ENCODE data around the gene KIAA1671.

Gene KIAA1671

DNA sequence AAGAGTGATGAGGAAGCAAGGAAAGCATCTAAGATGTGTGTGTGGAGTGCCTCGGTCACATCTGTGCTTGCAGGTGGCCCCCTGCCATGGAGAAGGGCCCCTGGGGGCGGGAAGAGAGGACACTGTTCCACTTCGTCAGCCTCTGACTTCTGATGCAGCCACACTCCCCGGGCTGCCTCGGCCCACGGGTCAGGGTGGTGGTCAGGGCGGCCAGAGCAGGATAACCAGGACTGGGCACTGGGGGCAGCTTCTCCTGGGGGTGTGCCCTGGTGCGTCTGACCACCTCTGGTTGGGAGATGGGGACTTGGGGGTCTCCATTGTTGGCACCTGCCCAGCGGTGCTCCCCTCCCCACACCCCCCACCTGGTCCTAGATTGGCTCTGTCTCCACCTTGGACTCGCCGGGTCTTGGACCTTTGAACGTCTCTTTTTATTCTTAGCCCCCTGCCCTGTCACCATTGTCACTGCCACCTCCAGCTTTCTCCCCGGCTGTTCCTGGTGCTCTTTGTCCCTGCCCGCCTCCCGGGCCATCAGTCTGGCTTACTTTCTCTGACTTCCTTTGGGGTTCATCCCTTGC, 114.4 kb downstream of the KIAA1671 start:
- no peak for DNase-seq (ENCODE audit: low read depth in 1 of 2, low spot score in 1 of 2)

- DNase-seq (ENCODE audit: low read depth in 1 of 2, low spot score in 1 of 2), result peak; percentile 66 to 73
Measured at GRCh38 chr22:25067851-25068421, 115.4 kb downstream of the KIAA1671 start.

DNA sequence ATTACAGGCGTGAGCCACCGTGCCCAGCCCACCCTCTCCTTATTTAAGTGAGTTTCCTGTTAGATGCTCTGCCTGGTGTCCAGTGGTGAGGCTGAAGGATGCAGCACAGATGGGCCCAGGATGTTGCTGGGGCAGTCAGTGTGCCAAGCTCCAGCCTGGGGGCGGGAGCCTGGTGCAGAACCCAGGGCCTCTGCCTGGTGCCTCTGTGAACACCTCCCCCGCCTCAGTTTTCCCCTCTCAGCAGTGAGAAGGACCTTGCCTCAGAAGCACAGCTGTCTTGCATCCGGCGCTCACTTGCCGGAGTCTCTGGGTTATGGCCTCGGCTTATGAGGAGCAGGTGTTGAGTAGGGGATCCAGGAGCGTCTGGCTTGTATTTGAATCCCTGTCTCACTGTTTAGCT, 116.2 kb downstream of the KIAA1671 start:
- DNase-seq (ENCODE audit: low read depth in 1 of 2, low spot score in 1 of 2), result no peak

- no peak for DNase-seq (ENCODE audit: low read depth in 1 of 2, low spot score in 1 of 2)
Measured at GRCh38 chr22:25069426-25069757, 116.9 kb downstream of the KIAA1671 start.

DNA sequence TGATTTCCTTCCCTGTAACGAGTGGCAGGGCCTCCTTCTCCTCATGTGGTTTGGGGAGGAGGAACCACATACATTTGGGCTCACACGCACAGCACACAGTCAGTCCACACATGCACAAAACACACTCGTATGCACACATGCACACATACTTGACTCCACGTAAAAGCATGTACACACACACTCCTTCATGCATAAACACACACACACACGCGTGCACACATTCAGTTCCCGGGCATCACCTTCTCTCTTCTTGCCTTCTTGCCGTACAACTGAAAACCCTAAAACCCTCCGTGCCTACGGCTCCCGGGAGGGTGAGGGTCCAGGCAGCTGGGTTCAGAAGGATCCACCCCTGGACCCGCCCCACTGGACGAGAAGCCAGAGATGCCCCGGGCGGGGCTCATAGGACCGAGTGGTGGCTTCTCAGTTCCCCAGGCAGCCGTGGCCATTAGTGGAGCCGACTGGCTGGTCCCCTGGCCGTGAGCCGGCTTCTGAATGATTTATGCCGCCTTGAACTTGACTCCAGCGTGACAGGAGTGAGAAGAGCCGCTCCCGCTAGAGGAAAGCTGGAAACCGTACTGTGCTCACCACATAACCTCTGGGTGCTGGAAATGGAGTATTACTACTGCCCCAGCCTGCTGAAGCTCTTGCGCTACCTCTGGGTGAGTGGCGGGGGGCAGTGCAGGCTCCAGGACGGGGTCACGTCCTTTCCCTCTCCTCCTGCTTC, 117.4 kb downstream of the KIAA1671 start:
- DNase-seq (ENCODE audit: low read depth in 1 of 2, low spot score in 1 of 2), result no peak

- no peak for DNase-seq (ENCODE audit: low read depth in 1 of 2, low spot score in 1 of 2)
Measured at GRCh38 chr22:25070956-25071355, 118.4 kb downstream of the KIAA1671 start.

DNA sequence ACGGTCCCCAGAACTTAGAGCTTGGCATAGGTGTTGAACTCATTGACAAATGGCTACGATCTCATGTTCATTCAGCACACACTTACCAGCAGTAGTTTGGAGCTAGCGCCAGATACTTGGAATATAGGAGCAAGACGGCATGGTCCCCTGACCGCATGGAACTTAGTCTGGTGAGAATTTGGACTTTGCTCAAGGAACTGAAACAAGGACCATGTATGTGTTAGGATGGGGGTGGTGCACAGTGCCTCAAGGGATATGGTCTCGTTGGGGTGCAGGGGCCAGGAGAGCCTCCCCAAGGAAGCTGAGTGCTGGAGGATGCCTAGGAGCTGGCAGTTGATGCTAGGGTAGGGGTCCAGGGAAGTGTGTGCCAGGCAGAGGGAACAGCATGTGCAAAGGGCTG, 119.2 kb downstream of the KIAA1671 start:
- DNase-seq (ENCODE audit: low read depth in 1 of 2, low spot score in 1 of 2), result no peak

GRCh38 chr22:25072406-25072805, 119.9 kb downstream of the KIAA1671 start:
- DNase-seq (ENCODE audit: low read depth in 1 of 2, low spot score in 1 of 2), result no peak

DNA sequence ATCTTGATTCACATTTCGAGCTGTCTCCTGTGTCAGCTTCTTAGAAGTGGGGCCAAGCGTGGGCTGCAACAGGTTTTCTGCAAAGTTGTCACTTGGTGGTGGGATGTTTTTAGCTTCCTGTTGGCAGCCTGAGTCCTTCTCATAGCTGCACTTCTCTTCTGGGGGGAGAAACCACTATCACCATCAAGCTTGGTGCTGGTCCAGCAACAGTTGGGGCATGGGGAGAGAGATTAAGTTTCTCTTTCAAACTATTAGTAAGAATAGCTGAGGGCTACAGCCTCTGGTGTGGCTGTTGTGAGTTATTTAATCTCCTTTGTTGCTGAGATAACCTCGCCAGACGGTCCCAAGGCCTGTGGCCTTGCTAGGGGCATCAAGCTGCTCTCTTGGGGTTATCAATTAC, 123.8 kb downstream of the KIAA1671 start:
- peak in 1 of 2 donors; percentile 30 for DNase-seq (ENCODE audit: low read depth in 1 of 2, low spot score in 1 of 2)

GRCh38 chr22:25077056-25077455, 124.5 kb downstream of the KIAA1671 start:
- DNase-seq (ENCODE audit: low read depth in 1 of 2, low spot score in 1 of 2), result no peak

GRCh38 chr22:25077964-25078363, 125.4 kb downstream of the KIAA1671 start:
- DNase-seq (ENCODE audit: low read depth in 1 of 2, low spot score in 1 of 2), result no peak

DNA sequence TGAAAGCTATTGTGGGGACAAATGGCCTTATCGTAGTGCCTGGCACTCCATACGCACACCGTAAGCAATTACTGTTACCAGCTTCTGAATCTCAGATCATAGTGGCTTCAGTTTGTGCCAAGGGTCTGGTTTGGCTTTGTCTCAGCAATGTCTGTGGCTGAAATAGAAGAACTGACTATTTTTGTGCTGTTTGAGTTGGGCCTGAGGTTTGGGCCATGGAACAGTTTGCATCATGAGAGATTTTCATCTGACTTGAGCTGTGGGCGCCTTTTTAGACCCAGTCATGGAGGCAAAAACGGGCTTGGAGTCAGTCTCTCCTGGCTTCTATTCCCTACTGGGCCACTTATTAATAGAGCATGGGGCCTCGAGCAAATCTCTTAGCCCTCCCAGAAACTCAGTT, 126.1 kb downstream of the KIAA1671 start:
- DNase-seq (ENCODE audit: low read depth in 1 of 2, low spot score in 1 of 2), result no peak

DNA sequence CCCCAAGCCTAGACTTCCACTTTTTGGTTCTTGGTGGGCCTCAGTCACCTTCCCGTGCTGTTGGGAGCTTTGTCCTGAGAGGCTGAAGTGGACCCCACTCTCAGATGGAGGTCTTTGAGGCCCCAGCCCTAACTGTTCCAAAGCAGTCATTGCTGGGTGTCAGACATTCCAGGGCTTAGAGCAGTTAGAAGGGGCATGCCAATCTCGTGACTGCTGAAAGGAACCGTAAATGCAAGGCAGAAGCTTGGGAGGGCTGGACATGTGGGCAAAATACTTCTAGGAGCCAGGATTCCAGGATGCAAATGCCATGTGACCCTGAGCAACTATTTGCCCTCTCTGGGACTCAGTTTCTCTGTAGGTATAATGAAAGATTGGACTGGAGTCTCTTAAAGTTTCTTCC, 128.3 kb downstream of the KIAA1671 start:
- DNase-seq (ENCODE audit: low read depth in 1 of 2, low spot score in 1 of 2), result no peak

GRCh38 chr22:25081409-25081824, 128.9 kb downstream of the KIAA1671 start:
- DNase-seq (ENCODE audit: low read depth in 1 of 2, low spot score in 1 of 2), result no peak

DNA sequence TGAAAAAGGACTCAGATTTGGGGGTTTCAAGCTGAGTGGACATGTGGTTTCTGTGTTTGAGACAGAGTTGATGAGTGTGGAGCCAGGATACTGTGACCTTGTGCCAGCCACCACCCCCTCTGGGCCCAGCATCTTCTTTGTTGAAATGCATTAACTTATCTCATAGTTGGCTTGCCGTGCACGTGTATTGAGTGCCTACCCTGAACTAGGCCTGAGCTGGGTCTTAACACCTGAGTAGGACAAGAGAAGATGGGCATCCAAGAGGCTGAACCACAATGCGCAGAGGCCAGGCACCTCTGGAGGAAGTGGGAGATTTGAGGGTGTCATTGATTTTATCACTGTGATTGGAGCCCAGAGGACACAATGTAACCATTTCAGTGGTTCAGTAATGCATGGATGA, 129.6 kb downstream of the KIAA1671 start:
- no peak for DNase-seq (ENCODE audit: low read depth in 1 of 2, low spot score in 1 of 2)

GRCh38 chr22:25083056-25083806, 130.7 kb downstream of the KIAA1671 start:
- DNase-seq (ENCODE audit: low read depth in 1 of 2, low spot score in 1 of 2), result no peak

- no peak for DNase-seq (ENCODE audit: low read depth in 1 of 2, low spot score in 1 of 2)
Measured at GRCh38 chr22:25083807-25084200, 131.3 kb downstream of the KIAA1671 start.

GRCh38 chr22:25084405-25085107, 132.0 kb downstream of the KIAA1671 start:
- DNase-seq (ENCODE audit: low read depth in 1 of 2, low spot score in 1 of 2), result no peak

- DNase-seq (ENCODE audit: low read depth in 1 of 2, low spot score in 1 of 2), result no peak
Measured at GRCh38 chr22:25085156-25085555, 132.6 kb downstream of the KIAA1671 start.

GRCh38 chr22:25085930-25086901, 133.7 kb downstream of the KIAA1671 start:
- no peak for DNase-seq (ENCODE audit: low read depth in 1 of 2, low spot score in 1 of 2)

Data from activated T-helper 1 cell treated with anti-CD3 and anti-CD28 coated beads, Interleukin-2, amount 50 U/mL, for 16 hours (primary cell).